Measurements from ENCODE around the gene ELF2.

- TF ChIP-seq CTCF (IDR thresholded peaks at IDR 0.05; ENCODE audit: poor library complexity, severe bottlenecking) (peak; percentile 25), EZH2 (IDR thresholded peaks at IDR 0.05; ENCODE audit: borderline replicate concordance, insufficient read depth, low read length, poor library complexity, severe bottlenecking) (no peak), MXI1 (conservative IDR thresholded peaks at IDR 0.05; ENCODE audit: poor library complexity, severe bottlenecking) (no peak), TAF1 (IDR thresholded peaks at IDR 0.05; ENCODE audit: low read depth) (no peak)
- TF ChIP-seq, protein P1, sequence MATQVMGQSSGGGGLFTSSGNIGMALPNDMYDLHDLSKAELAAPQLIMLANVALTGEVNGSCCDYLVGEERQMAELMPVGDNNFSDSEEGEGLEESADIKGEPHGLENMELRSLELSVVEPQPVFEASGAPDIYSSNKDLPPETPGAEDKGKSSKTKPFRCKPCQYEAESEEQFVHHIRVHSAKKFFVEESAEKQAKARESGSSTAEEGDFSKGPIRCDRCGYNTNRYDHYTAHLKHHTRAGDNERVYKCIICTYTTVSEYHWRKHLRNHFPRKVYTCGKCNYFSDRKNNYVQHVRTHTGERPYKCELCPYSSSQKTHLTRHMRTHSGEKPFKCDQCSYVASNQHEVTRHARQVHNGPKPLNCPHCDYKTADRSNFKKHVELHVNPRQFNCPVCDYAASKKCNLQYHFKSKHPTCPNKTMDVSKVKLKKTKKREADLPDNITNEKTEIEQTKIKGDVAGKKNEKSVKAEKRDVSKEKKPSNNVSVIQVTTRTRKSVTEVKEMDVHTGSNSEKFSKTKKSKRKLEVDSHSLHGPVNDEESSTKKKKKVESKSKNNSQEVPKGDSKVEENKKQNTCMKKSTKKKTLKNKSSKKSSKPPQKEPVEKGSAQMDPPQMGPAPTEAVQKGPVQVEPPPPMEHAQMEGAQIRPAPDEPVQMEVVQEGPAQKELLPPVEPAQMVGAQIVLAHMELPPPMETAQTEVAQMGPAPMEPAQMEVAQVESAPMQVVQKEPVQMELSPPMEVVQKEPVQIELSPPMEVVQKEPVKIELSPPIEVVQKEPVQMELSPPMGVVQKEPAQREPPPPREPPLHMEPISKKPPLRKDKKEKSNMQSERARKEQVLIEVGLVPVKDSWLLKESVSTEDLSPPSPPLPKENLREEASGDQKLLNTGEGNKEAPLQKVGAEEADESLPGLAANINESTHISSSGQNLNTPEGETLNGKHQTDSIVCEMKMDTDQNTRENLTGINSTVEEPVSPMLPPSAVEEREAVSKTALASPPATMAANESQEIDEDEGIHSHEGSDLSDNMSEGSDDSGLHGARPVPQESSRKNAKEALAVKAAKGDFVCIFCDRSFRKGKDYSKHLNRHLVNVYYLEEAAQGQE (IDR thresholded peaks at IDR 0.05; ENCODE audit: borderline replicate concordance): no peak
Observed at GRCh38 chr4:139167774-139168444, 9.1 kb downstream of the ELF2 start.

Measured in neural cell (in vitro differentiated cells).